ENCODE measurements around the gene WWOX.

- TF ChIP-seq PRMT3 (CRISPR knock-in tag; IDR thresholded peaks at IDR 0.05; ENCODE audit: borderline replicate concordance, low read depth) (no peak), EZH2 (conservative IDR thresholded peaks at IDR 0.05; ENCODE audit: low read depth, low read length) (no peak), BCL3 (CRISPR knock-in tag; IDR thresholded peaks at IDR 0.05) (no peak), HNF1A (IDR thresholded peaks at IDR 0.05; ENCODE audit: low read depth) (no peak), HNF1A (CRISPR knock-in tag; IDR thresholded peaks at IDR 0.05; ENCODE audit: borderline replicate concordance) (no peak), XBP1 (CRISPR knock-in tag; IDR thresholded peaks at IDR 0.05) (no peak), ZNF781 (CRISPR knock-in tag; IDR thresholded peaks at IDR 0.05; ENCODE audit: borderline replicate concordance, not compliant biosample characterization) (no peak)
Observed at GRCh38 chr16:78577630-78578029, 478.2 kb downstream of the WWOX start.
